Activated naive CD4-positive, alpha-beta T cell treated with anti-CD3 and anti-CD28 coated beads, Interleukin-2, amount 10 ng/mL, durations not matched to agents 7 days and 5 days (primary cell): ENCODE data around the gene ANKRD13A.

Source experiments
- CTCF ChIA-PET: fragments of 350-600 bp; sonication (Branson Sonifier 250); formaldehyde crosslinking; loops from one replicate; lab custom pipeline; 2021; ENCODE audit warnings: antibody characterized with exemption; lab: Charles Lee
- DNase-seq: peaks from one replicate; pipeline ENCODE4 v3.0.0-alpha.2; 2020
- H3K27ac Mint-ChIP-seq: one replicate; pipeline ENCODE4 v1.8.0; 2021; ENCODE audit warnings: mild to moderate bottlenecking, moderate library complexity, mixed read lengths
- H3K27me3 Mint-ChIP-seq: one replicate; pipeline ENCODE4 v1.8.0; 2021; ENCODE audit warnings: mild to moderate bottlenecking, mixed read lengths
- H3K36me3 Mint-ChIP-seq: one replicate; pipeline ENCODE4 v1.8.0; 2021; ENCODE audit warnings: mixed read lengths
- H3K4me1 Mint-ChIP-seq: one replicate; pipeline ENCODE4 v1.8.0; 2021; ENCODE audit warnings: mixed read lengths
- H3K4me3 Mint-ChIP-seq: one replicate; pipeline ENCODE4 v1.8.0; 2021; ENCODE audit warnings: mild to moderate bottlenecking, moderate library complexity, mixed read lengths
- H3K9me3 Mint-ChIP-seq: one replicate; pipeline ENCODE4 v1.8.0; 2021; ENCODE audit warnings: mixed read lengths

ANKRD13A gene

DNA sequence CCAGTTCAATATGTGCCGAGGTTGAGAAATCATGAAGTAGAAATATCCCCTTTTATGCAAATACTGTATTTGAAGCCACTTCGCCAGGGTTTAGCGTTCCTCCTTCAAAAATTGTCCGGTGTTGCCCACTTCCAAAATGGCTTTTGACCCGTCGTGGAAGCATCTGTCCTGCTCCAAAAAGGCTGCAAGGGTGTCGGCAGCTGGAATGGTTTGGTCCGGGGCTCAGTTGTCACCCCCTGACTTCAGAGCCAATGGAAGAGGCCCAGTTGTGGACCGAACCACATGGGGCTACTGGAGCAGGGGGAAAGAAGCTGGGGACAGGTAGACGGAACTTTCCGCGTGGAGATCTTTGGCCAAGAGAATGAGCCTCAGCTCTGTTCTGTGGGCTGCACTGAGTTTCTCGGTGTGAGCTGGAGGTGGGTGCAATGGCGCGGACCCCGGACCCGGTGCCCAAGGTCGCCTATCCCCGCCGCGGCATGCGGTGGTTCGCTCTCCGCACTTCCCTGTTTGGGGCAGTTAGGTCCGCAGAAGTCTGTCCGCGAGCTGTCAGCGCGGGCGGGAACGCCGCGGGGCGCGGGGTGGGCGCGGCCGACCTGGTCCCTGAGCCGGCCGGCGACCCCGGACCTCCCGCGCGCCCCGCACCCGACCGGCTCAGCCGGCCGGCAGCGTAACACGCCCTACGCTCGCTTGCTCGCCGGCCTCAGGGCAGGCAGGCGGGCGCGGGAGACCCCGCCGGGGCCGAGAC lies at the start of gene ANKRD13A:
Gene ANKRD13A (plus strand): TSS at position 527 of the 745 bp plus-strand sequence. CDS start 259 bp downstream, outside the sequence.
- Mint-ChIP-seq H3K4me3 (peak within 1 kb of the TSS; percentile 100), H3K27me3 (peaks cover 3% of the 10 kb centered on the region), H3K9me3 (no peaks in the 10 kb centered on the region), H3K27ac (peak within 1 kb of the TSS; percentile 95), H3K36me3 (peaks cover 28% of the 10 kb centered on the region), H3K4me1 (peaks cover 69% of the 10 kb centered on the region)
- DNase-seq, result peak; percentile 94
- CTCF ChIA-PET, result interaction anchor here (1.5 kb wide), 1 partner anchor 12 kb away, joined by 4 read pairs; no protein-coding TSS in a partner anchor

DNA sequence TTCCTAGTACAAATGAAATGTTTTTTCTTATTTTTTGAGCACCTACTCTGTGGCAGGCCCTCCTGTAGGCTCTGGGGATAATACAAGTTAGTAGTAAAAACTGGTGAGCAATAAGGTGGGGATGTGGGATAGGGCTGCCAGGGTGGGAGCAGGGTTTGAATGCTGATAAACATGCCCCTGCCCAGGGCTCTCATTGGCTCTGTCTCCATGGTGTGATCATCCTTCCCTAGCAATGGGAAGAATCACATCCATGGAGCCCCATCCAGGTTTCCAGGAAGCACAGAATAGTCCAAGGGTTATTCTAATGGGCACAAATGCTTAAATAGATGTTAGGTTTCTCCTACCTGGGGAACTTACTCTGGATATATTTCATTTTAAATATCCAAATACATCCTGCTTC lies 48.6 kb upstream of the ANKRD13A start:
- H3K9me3 Mint-ChIP-seq, result no peaks in the 10 kb centered on the region
- H3K4me1 Mint-ChIP-seq, result peaks cover 30% of the 10 kb centered on the region
- DNase-seq, result no peak
- peaks cover 79% of the 10 kb centered on the region for H3K36me3 Mint-ChIP-seq
- CTCF ChIA-PET, result no interaction called here
- no peak overlapping the region for H3K27ac Mint-ChIP-seq
- H3K27me3 Mint-ChIP-seq, result no peaks in the 10 kb centered on the region
- no peak overlapping the region for H3K4me3 Mint-ChIP-seq

DNA sequence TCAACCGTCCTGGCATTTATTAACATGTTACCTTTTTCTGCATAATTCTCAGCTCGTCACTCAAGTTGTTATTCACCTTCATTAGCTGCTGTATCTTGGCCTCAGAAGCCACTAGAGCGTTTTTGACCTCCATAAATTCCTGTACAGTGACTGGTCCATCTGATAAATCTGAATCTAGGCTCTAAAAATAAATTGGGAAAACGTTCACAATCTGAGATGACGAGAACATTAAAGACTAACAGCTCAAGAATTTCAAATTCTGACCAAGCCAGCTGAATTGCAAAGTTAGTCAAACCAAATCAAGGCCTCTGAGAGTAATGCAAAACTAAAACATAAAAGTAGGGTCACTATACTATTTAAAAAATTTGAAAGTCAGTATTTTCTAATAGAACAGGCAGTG lies 48.1 kb upstream of the ANKRD13A start:
- Mint-ChIP-seq H3K9me3 (no peaks in the 10 kb centered on the region), H3K4me3 (no peak overlapping the region), H3K27me3 (no peaks in the 10 kb centered on the region), H3K27ac (no peak overlapping the region), H3K4me1 (peaks cover 30% of the 10 kb centered on the region), H3K36me3 (peaks cover 82% of the 10 kb centered on the region)
- CTCF ChIA-PET, result no interaction called here
- DNase-seq, result no peak

DNA sequence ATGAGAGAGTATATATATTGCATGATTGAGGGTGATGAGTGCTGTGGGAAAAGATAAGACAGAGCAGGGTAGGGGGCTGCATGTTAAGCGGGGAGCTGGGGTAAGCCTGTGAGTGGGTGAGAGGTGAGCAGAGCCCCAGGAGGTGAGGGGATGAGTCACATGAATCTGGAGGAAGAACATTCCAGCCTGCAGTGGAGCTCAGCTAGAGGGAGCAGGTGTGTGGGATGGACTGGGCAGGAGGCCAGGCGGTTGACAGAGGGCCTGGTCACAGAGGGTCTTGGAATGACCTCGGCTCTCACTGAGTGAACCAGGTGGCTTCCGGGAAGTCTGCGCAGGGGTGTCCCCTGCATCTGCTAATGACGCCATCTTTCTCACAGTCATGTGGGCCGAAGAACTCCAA lies 47.5 kb upstream of the ANKRD13A start:
- Mint-ChIP-seq H3K9me3 (no peaks in the 10 kb centered on the region), H3K4me3 (no peak overlapping the region), H3K36me3 (peaks cover 81% of the 10 kb centered on the region), H3K27ac (no peak overlapping the region), H3K27me3 (no peaks in the 10 kb centered on the region), H3K4me1 (peaks cover 24% of the 10 kb centered on the region)
- DNase-seq, result no peak
- CTCF ChIA-PET, result no interaction called here

- no peaks in the 10 kb centered on the region for H3K9me3 Mint-ChIP-seq
- H3K27ac Mint-ChIP-seq, result no peak overlapping the region
- DNase-seq, result no peak
- peaks cover 18% of the 10 kb centered on the region for H3K4me1 Mint-ChIP-seq
- CTCF ChIA-PET, result no interaction called here
- no peaks in the 10 kb centered on the region for H3K27me3 Mint-ChIP-seq
- no peak overlapping the region for H3K4me3 Mint-ChIP-seq
- peaks cover 79% of the 10 kb centered on the region for H3K36me3 Mint-ChIP-seq
Measured at GRCh38 chr12:109952160-109952858, 46.9 kb upstream of the ANKRD13A start.

DNA sequence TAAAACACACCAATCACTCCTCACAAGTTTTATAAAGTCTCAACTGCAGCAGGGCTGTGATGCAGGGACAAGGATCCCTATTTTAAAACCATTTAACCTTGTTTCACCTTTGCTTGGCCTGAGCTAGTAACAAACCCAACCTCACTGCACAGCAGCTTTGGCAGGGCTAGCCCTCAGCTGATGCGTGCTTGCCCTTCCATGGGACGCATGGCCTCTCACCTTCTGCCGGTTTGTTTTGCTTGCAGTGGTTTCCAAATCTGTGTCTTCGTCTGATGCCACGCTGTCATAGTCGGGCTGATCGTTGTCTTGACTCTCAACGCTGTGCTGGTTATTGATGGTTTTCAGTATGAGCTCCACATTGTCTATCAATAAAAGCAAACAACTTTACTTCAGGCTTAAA lies 46.4 kb upstream of the ANKRD13A start:
- Mint-ChIP-seq H3K27me3 (no peaks in the 10 kb centered on the region), H3K4me1 (peaks cover 12% of the 10 kb centered on the region), H3K9me3 (no peaks in the 10 kb centered on the region), H3K4me3 (no peak overlapping the region), H3K27ac (no peak overlapping the region), H3K36me3 (peaks cover 74% of the 10 kb centered on the region)
- no peak for DNase-seq
- CTCF ChIA-PET, result no interaction called here

DNA sequence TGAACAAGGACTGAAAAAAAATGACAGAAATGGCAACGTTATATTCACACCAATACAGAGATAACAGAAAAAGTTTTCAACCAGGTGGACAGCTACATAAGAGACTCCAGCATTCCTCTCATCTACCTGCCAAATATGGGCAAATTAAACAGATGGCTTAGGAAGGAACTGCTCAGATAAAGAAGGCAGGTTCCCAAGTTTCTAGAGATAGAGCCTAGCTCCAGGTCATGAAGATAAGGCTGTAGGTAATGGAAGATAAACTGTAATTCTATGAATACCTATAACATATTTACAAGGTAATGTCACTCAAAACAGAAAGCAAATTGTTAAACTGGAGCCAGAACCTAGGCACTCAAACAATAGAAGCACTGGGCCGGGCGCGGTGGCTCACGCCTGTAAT lies 45.6 kb upstream of the ANKRD13A start:
- Mint-ChIP-seq H3K9me3 (no peaks in the 10 kb centered on the region), H3K27ac (no peak overlapping the region), H3K36me3 (peaks cover 72% of the 10 kb centered on the region), H3K27me3 (no peaks in the 10 kb centered on the region), H3K4me1 (peaks cover 5% of the 10 kb centered on the region), H3K4me3 (no peak overlapping the region)
- no peak for DNase-seq
- CTCF ChIA-PET, result no interaction called here

GRCh38 chr12:109958374-109958773 lies 40.9 kb upstream of the ANKRD13A start:
- no peak overlapping the region for H3K4me3 Mint-ChIP-seq
- peaks cover 59% of the 10 kb centered on the region for H3K36me3 Mint-ChIP-seq
- CTCF ChIA-PET, result no interaction called here
- DNase-seq, result no peak
- no peaks in the 10 kb centered on the region for H3K9me3 Mint-ChIP-seq
- H3K4me1 Mint-ChIP-seq, result peaks cover 1% of the 10 kb centered on the region
- H3K27ac Mint-ChIP-seq, result peak overlapping the region; percentile 45
- H3K27me3 Mint-ChIP-seq, result no peaks in the 10 kb centered on the region

DNA sequence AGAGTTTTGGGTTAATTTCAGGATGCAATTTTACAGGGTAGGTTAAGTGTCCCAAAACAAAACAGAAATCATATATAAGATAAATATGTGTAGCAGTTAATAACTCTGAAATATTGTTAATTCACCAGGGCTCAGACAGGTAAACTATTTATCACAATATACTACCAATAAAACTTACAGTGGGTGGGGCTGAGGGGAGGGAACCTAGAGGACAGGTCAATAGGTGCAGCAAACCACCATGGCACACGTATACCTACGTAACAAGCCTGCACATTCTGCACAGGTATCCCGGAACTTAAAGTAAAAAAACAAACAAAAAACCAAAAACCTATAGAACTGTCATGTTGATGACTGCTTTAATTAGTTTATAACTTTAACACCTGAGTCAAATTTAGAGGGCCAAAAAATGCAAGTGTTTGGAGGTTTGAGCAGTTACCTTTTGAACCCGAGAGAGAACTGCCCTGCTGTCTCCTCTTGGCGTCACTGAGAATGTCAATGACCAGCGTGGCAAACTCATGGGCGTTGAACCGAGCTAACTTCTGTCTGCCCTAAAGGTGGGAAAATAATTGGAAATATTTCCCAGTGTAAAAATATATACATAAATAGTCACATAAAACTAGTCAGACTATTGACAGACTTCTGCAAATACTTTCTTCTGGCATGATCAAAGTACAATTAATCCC lies 39.7 kb upstream of the ANKRD13A start:
- Mint-ChIP-seq H3K9me3 (no peaks in the 10 kb centered on the region), H3K36me3 (peaks cover 59% of the 10 kb centered on the region), H3K27ac (no peak overlapping the region), H3K27me3 (no peaks in the 10 kb centered on the region), H3K4me1 (no peaks in the 10 kb centered on the region), H3K4me3 (no peak overlapping the region)
- CTCF ChIA-PET, result interaction anchor here (1.0 kb wide), 1 partner anchor 106 kb away, joined by 3 read pairs; no protein-coding TSS in a partner anchor
- DNase-seq, result no peak

DNA sequence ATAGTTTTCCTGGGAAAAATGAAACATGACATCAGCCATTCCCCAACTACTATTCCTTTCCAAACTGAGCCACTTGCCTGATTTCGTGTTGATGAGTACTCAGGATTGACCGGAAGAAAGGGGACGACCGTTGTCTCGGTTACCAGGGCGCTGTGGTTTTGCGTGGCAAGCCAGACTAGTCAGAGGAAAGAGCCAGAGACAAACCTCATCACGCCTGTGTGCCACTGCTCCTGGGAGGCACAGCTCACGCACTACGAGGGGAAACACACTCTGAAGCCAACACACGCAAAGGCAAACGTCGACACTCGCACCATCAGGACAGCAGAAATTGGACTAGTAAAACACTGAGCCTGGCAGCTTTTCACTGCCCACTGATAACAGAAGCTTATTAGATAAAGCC lies 38.0 kb upstream of the ANKRD13A start:
- Mint-ChIP-seq H3K9me3 (no peaks in the 10 kb centered on the region), H3K36me3 (peaks cover 62% of the 10 kb centered on the region), H3K4me3 (no peak overlapping the region), H3K27ac (no peak overlapping the region), H3K27me3 (no peaks in the 10 kb centered on the region), H3K4me1 (peaks cover 2% of the 10 kb centered on the region)
- no peak for DNase-seq
- CTCF ChIA-PET, result no interaction called here

DNA sequence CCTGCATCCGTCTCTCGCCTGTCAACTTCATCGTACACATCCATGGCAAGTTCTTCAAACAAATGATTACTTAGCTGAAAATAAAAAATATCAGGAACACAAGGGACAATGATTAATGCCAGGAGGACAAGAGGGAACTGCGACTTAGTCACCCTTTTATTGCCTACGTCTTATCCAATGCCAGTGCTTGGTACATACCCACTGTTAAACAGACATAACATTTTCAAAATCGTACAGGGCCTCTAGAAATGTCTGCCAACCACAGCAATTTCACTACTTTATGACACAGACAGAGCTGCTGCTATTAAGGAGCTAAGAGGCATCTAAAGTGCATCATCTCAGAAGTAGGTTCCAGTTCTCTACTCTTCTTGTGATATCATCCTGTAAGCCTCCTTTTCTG lies 37.6 kb upstream of the ANKRD13A start:
- CTCF ChIA-PET, result no interaction called here
- no peak for DNase-seq
- Mint-ChIP-seq H3K4me1 (peaks cover 5% of the 10 kb centered on the region), H3K4me3 (no peak overlapping the region), H3K36me3 (peaks cover 61% of the 10 kb centered on the region), H3K27ac (peak overlapping the region; percentile 25), H3K9me3 (no peaks in the 10 kb centered on the region), H3K27me3 (no peaks in the 10 kb centered on the region)

GRCh38 chr12:109962398-109962797 lies 36.8 kb upstream of the ANKRD13A start:
- peaks cover 61% of the 10 kb centered on the region for H3K36me3 Mint-ChIP-seq
- H3K4me3 Mint-ChIP-seq, result no peak overlapping the region
- CTCF ChIA-PET, result no interaction called here
- H3K27ac Mint-ChIP-seq, result no peak overlapping the region
- no peaks in the 10 kb centered on the region for H3K9me3 Mint-ChIP-seq
- peaks cover 9% of the 10 kb centered on the region for H3K4me1 Mint-ChIP-seq
- DNase-seq, result no peak
- H3K27me3 Mint-ChIP-seq, result no peaks in the 10 kb centered on the region

DNA sequence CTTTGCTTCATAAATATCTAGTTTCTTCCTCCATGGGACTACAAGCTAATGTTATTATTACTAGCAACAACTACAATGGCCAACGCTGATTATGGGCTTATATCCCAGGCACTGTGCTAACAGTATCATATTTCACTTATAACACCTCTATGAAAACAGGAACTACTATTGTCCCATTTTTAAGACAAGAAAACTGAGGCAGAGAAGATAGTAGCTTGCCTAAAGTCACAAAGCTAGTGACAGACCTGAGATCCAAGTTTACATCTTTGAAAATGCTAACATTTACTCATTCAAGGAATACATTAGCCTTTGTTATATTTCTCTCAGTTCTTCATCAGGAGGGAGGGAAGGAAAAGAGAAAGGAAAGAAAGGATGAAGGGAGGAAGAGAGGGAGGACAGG lies 35.9 kb upstream of the ANKRD13A start:
- Mint-ChIP-seq H3K27ac (peak overlapping the region; percentile 3), H3K36me3 (peaks cover 65% of the 10 kb centered on the region), H3K27me3 (no peaks in the 10 kb centered on the region), H3K4me3 (no peak overlapping the region), H3K9me3 (no peaks in the 10 kb centered on the region), H3K4me1 (peaks cover 19% of the 10 kb centered on the region)
- CTCF ChIA-PET, result interaction anchor here (1.0 kb wide), 1 partner anchor 53 kb away, joined by 3 read pairs; no protein-coding TSS in a partner anchor
- DNase-seq, result no peak

DNA sequence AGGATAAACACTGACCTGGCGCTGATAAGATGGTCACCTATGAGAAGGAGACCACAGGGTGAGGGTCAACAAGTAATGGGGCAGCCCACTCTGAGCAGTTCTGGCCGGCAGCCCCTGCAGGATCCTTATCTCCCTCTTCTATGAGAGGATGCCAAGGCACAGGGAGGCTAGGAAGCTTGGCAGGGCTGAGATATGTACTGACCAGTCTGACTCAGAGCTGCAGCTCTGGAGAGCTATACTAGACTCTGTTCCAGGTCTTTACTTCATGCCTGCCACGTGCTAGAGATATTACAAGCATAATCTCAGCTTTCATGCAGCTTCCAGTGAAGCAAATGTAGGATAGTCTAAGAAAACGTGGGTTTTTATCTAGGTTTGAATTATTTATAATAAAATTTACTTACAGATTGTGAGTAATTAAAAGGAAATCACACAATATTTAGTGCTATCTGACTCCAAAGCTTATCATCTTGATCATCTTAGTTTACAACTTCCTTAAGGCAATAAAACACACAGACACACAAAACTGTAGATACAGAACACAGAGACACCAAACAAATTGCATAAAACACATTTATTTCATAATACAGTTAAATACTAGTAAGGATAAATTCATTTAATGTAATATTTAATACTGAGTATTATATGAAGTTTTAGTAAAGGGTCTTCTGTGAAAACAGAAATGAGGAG lies 35.3 kb upstream of the ANKRD13A start:
- Mint-ChIP-seq H3K4me3 (no peak overlapping the region), H3K36me3 (peaks cover 60% of the 10 kb centered on the region), H3K4me1 (peaks cover 22% of the 10 kb centered on the region), H3K27me3 (no peaks in the 10 kb centered on the region), H3K27ac (peak overlapping the region; percentile 3), H3K9me3 (no peaks in the 10 kb centered on the region)
- no peak for DNase-seq
- CTCF ChIA-PET, result interaction anchor here (0.6 to 1.0 kb wide), 2 partner anchors 53 to 1503 kb away, joined by 3 read pairs; no protein-coding TSS in a partner anchor
